Thoracic aorta (tissue), 2 donors: ENCODE results near the gene CRLF1. TPM values are rescaled to one million over a fixed set of nuclear protein-coding genes. Genes with fewer than 3 reads are reported as not detected.

ENCODE experiments used
- ATAC-seq: fragments of 150-250 bp; one replicate; pipeline ENCODE4 v1.8.0; 2017; ENCODE audit warnings: low read depth; ENCODE audit not compliant: insufficient number of reproducible peaks, low FRiP score
- DNase-seq: peaks from one replicate; pipeline ENCODE4 v3.0.0-alpha.2; 2020; ENCODE audit warnings: low spot score
- H3K27ac ChIP-seq, 2 donors: fragments of 200-600 bp; sonication (generic); 1 replicate in 1 of 2; 2 replicates in 1 of 2; pipeline ENCODE4 v1.5.1; 2016; ENCODE audit warnings: mild to moderate bottlenecking in 2 of 2, moderate library complexity in 2 of 2
- H3K27me3 ChIP-seq: fragments of 200-600 bp; sonication (generic); replicated peaks from 2 replicates; pipeline ENCODE4 v1.6.0; 2016; ENCODE audit warnings: mild to moderate bottlenecking; ENCODE audit not compliant: insufficient read depth
- H3K36me3 ChIP-seq: fragments of 200-600 bp; sonication (generic); one replicate; pipeline ENCODE4 v1.5.1; 2016
- H3K4me1 ChIP-seq, 2 donors: fragments of 200-600 bp; sonication (generic); 1 replicate in 1 of 2; 2 replicates in 1 of 2; pipeline versions ENCODE4 v1.5.1 to v1.6.0; 2016; ENCODE audit warnings: low read depth in 2 of 2, mild to moderate bottlenecking in 1 of 2; ENCODE audit not compliant: control insufficient read depth in 1 of 2
- H3K4me3 ChIP-seq: fragments of 200-600 bp; sonication (generic); 2 replicates; pipeline ENCODE4 v1.5.1; 2016; ENCODE audit warnings: mild to moderate bottlenecking
- H3K9me3 ChIP-seq: fragments of 200-600 bp; sonication (generic); 2 replicates; pipeline ENCODE4 v1.5.1; 2016
- total RNA-seq, 2 donors: library from RNA; depleted of rRNA; stranded (reverse); fragments of >200 nt; gene quantifications; one replicate each; pipeline versions ENCODE4 v1.1.0 to v1.2.3, GENCODE V29; 2016
- TF ChIP-seq, protein P1 (sequence below): fragments of 200-600 bp; sonication (generic); IDR thresholded peaks from one replicate; pipeline ENCODE4 v1.5.1; 2019; ENCODE audit warnings: antibody characterized with exemption

The CRLF1 gene
- total RNA-seq, 2 donors from 2014 or later = 85.9 to 1,063 TPM

DNA sequence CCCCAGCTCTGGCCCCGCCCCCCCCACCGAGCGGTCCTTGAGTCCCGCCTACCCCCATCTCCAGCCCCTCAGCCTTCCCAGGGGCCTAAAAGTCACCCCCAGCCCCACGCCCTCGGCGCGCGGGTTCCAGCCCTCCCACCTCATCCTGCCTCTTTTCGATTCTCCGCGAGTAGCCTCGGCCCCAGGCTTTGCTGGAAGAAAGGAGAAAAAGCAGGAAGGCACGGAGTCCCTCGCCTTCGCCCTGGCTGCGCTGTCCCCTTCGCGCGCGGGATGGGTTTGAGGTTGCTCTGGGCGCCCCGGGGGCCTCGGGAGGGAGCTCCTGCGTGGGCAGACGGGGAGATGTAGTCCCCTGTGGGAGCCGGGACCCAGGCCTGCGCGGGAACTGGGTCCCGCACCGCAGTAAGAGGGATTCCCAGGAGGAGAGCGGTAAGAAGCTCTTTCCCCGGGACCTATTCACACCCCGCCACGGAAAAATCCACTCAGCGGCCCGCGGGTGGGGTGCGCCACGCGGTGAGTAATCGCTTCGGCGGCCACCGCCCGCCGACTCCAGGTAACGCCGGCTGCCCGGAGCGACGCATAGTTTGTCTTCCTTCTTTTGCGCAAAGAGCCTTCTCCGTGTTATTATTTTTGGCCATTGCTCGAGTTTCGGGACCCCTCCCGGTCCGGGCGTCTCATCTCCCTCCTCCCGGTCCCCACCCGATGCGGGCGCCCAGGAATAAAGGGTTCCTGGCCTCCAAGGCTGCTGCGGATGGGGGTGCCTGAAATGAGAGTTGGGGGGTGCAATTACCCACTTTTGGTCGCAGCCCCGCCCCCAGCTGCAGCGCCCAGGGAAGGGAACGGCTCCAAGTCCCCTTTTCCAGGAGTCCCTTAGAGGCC, 865 bp upstream of the CRLF1 start:
- Histone ChIP-seq H3K27me3 (peaks cover 55% of the 10 kb centered on the region), H3K4me1 (peaks cover 11 to 46% of the 10 kb centered on the region in 2 donors)

DNA sequence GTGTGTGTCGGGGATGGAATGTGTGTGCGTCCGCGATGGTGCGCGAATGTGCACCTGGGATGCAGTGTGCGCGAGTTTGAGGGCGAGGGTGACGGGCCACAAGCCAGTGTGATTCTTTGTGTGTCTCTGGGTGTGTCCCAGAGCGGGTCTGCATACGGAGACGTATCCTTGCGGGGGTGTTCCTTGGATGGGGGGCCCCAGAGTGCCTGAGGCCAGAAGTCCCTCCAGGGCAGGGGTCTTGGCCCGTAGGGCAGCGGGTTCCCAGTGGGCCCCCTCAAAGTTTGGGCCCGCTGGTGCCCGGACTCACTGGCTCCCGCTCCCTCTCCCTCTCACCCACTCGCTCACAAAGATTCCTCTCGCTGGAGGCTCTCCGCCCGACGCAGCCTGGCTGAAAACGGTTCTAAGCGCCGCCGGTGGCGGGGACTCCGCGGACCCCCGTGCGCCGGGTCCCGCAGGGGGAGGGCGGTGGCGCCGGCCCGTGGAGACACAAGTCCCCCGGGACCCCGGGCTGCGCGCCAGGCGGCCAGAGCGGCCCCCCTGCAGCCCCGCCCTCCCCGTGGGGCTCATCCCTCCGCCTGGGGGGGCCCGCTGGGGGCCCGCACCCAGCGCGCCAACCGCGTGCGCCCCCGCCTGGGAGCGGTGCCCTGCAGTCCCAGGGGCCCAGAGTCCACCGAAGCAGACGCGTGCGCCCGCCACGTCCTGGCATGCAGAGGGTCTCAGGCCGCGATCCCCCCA, 886 bp downstream of the CRLF1 start:
- H3K36me3 ChIP-seq = no peaks in the 10 kb centered on the region
- H3K27ac ChIP-seq = no peak overlapping the region
- peak overlapping the region; percentile 56 for H3K4me3 ChIP-seq
- H3K27me3 ChIP-seq = peaks cover 39% of the 10 kb centered on the region
- ATAC-seq (no peak), DNase-seq (no peak)
- H3K9me3 ChIP-seq = no peaks in the 10 kb centered on the region
- peaks cover 4 to 37% of the 10 kb centered on the region in 2 donors for H3K4me1 ChIP-seq
- TF ChIP-seq, protein P1, sequence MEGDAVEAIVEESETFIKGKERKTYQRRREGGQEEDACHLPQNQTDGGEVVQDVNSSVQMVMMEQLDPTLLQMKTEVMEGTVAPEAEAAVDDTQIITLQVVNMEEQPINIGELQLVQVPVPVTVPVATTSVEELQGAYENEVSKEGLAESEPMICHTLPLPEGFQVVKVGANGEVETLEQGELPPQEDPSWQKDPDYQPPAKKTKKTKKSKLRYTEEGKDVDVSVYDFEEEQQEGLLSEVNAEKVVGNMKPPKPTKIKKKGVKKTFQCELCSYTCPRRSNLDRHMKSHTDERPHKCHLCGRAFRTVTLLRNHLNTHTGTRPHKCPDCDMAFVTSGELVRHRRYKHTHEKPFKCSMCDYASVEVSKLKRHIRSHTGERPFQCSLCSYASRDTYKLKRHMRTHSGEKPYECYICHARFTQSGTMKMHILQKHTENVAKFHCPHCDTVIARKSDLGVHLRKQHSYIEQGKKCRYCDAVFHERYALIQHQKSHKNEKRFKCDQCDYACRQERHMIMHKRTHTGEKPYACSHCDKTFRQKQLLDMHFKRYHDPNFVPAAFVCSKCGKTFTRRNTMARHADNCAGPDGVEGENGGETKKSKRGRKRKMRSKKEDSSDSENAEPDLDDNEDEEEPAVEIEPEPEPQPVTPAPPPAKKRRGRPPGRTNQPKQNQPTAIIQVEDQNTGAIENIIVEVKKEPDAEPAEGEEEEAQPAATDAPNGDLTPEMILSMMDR = no peak

More for the DNA sequence above, 865 bp upstream of the CRLF1 start:
- DNase-seq (no peak), ATAC-seq (no peak)
- TF ChIP-seq, protein P1 = no peak
- Histone ChIP-seq H3K9me3 (no peaks in the 10 kb centered on the region), H3K36me3 (no peaks in the 10 kb centered on the region), H3K4me3 (peak overlapping the region; percentile 64), H3K27ac (no peak overlapping the region)

DNA sequence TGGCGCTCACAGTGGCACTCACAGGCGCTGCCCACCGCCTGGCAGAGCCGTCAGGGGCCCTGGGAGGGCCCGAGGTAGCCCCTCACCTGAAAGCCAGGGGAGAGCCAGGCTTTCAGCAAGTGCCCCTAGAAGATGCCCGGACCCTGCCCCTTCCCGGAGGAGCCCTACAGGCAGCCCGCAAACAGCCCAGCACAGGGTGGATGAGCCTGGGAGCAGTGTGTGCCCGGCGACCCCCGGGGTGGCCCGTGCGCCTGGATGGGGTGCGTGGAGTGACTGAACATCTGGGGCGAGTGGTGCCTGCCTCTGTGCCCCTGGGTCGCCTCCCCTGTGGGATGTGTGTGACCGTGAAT, 1.4 kb downstream of the CRLF1 start:
- no peak overlapping the region for H3K27ac ChIP-seq
- ATAC-seq (no peak), DNase-seq (no peak)
- TF ChIP-seq, protein P1 = no peak
- H3K9me3 ChIP-seq = no peaks in the 10 kb centered on the region
- H3K4me3 ChIP-seq = peak overlapping the region; percentile 56
- no peaks in the 10 kb centered on the region for H3K36me3 ChIP-seq
- peaks cover 4 to 37% of the 10 kb centered on the region in 2 donors for H3K4me1 ChIP-seq
- H3K27me3 ChIP-seq = peaks cover 34% of the 10 kb centered on the region

DNA sequence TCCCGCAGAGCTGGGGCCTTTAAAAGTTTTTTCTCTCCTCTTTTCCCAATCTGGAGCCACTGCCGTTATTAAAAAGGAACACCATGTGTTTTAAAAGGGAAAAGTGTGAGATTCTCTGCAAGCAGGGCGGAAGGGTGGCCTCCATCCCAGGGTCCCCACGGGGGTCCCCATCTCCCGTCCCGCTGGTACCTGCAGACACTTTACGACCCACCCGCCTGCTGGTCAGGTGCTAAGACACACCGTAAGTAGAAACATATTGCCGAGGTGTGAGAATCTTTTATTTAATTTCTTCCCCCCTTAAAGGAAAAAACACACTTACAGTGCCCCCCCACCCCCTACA, 1.8 kb downstream of the CRLF1 start:
- no peak for ATAC-seq
- Histone ChIP-seq H3K36me3 (no peaks in the 10 kb centered on the region), H3K27me3 (peaks cover 30% of the 10 kb centered on the region), H3K4me1 (peaks cover 4 to 37% of the 10 kb centered on the region in 2 donors), H3K4me3 (peak overlapping the region; percentile 56), H3K27ac (no peak overlapping the region), H3K9me3 (no peaks in the 10 kb centered on the region)
- TF ChIP-seq, protein P1 = no peak
- no peak for DNase-seq
